ENCODE results near the gene GC.
"Not testable (repeated sequence)": the region's sequence is repeated elsewhere in the genome, so short reads cannot be mapped to it uniquely, and the experiment has no call there.

Gene GC

DNA sequence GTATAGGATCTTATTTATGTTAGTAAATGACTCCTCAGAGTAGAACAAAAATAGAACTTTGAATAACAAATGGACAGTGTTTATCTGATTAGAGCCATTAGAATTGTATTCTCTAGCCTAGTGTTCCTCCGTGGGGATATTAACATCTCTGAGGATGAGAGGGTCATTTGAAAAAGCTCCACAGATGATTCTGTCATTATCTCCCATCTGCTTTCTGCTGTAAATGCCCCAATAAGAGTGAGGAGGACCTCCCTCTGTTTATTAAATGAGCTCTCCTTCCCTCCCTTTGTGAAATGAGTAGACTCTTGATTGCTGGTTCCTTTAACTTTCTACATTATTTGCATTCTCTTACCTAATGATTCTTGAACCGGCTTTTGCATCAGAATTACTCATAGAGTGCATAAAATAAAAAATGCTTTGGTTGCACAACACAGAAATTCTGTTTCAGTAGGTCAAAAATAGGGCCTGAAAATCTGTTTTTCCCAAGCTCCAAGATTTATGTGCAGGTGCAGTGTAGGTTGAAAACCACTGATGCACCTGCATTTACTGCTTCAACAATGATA, 18.0 kb downstream of the GC start:
- no peak for DNase-seq

DNA sequence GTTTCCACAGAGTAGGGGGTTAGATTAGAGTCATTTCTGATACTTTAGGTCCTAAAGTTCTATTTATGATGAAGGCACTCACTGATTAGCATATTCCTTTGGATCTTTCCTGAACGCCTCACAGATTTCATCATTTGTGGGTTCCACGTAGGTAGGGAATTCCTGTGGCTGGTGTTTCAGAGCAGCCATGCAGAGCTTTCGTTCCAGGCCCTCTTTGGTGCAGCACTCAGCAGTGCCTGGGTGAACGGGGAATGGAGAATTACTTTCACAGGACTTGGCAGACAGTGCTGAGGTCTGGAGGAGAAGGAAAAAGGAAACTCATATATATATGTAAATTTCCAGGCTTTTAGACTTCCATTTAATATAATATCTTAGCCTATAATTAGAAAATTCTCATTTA, 18.5 kb downstream of the GC start:
- no peak for DNase-seq

DNA sequence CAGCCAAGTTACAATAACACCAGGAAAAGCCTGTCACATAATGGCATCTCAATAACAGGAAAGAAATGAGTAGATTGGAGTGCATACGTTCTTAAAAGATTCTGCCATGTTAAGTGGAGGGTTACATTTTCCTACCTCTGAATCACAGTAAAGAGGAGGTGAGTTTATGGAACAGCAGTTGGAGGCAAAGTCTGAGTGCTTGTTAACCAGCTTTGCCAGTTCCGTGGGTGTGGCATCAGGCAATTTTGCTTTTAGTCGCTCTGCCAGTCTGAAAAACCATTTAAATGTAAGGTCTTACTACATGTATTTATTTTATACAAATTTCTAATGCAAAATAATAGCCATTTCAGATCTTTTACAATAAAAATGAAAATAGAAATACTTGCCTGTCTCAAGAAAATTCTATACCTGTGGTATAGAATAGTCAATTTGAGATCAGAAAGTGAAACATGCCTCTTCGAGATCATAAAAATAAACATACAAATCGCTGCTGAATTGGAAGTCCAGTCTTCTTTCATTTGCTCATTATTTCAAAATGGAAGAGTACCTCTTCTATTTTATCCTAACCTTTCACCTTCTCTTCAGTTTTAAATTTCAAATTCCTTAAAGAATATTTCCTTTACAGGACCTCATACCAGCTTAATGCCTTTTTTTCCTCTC, 31.4 kb downstream of the GC start:
- no peak for DNase-seq

DNA sequence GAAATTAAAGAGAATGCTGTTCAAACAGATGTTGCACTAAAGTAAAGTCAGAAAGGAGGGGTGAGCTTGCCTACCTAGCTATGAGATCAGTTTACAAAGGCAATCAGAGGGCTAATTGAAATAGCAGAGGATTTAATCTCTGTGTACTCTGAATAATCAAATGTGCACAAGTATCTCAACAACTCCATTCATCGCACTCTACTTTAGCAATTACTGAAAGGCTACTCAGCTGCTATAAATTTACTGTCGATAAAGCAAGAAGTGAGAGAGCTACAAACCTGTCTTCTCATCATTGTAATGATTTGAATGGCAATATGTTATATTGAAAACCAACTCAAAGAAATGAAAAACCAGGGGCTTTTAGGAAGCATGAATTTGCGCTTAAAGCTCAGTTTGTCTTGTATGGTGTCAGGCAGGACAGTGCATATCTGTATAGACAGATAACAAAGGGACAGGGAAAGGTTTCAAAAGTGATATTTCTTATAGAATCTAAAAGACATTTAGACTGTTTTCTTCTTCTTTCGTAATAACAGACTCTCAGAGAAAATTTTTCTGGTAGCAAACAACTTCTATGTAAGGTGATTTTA, 34.8 kb downstream of the GC start:
- DNase-seq: no peak

DNA sequence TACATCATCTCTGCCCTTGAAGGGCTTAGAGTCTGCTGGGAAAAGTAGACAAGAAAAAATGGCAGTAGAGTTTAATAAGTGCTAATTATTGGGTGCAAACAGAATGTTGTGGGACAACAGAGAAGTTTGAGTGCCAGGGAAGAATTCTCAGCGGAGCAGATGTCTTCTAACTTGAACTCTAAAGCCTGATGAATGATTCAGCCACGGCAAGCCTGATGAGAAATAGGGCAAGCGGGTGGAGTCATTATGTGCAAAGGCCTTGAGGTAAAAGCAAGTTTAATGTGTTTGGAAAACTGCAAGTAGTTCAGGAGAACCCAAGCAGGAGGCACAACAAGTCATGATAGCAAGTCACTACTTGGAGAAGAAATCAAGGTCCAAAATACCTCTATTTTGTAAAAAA, 37.5 kb downstream of the GC start:
- no peak for DNase-seq

DNA sequence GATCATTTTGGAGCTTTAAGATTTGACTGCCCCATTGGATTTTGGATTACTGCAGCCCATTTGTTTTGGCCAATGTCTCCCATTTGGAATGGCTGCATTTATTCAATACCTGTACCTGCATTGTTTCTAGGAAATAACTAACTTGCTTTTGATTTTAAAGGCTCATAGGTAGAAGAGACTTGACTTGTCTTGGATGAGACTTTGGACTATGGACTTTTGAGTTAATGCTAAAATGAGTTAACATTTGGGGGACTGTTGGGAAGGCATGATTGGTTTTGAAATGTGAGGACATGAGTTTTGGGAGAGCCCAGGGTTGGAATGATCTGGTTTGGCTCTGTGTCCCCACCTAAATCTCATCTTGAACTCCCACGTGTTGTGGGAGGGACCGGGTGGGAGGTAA, 45.1 kb downstream of the GC start:
- not testable (repeated sequence) for DNase-seq

DNA sequence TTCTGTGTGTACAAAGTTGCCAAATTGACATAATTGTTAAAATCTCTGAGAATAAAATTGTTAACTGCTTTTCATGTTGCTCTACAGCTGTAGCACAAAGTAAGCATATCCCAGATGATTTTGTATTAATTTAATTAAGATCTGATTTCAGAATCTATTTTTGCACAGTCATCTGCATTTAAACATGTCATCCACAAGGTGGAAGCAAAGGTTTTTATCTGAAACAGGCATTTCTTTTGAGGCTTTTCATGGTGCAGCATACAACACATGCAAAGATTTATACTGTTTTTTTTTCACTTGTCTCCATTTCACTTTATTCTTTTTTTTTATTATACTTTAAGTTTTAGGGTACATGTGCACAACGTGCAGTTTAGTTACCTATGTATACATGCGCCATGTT, 51.2 kb downstream of the GC start:
- no peak for DNase-seq

DNA sequence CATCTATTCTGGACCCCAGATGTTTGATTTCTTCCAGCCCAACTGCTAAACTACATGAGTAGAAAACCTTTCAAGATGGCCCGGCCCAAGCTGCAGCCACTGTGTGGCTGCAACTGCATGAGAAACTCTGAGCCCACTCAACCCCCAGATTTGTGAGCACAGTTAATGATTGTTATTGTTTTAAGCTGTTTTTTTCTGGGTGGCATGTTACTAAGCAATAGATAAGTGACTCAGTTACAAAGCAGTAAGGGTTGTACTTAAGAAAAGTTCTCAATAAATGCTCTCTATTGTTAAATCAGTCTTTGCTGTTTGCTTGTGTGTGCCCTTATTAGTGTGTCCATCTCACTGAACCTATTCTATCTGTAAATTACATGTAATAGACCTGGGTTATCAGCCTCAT, 51.8 kb downstream of the GC start:
- no peak for DNase-seq

DNA sequence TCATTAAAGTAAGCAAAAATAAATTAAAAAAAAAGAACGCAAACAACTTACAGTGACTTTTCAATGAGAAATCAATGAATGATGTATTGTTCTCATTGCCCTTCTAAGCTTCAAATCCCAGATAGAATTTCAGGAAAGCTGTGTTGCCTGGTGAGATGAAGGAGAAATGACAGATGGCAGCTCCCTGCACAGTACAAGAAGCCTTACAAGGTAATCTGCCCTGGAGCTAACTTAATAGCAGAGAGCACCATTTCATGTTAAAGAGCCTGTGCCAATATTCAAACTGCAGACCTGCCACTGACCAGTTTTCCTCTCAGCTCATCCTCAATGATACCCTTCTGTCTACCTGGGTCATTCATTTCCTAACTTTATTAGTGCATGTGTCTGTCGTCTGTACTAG, 54.0 kb downstream of the GC start:
- DNase-seq: no peak

DNA sequence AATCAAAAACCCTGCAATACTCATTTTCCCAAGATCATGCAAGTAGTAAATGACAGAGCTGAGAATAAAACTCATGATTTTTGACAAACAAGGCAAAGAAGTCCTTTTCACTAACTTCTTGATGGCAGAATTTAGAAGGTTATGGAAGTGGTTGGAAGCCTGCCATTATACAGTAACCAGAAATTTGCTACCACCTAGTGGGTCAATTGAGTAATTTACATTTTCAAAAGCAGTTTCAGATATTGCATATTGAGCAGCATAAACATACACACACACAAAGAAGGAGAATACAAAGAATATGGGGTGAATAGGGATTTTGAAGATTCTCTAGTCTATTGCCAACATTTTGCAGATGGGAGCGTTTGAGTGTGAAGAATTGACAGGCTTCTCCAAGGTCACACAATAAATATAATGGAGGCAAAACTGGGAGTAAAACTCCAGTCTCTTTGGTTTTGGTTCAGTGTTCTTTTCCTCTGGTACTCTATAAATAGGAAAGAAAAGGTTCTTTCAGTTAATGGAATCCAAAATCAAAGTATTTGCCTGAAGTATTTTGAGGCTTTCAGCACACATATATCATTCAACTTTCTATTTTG, 70.2 kb downstream of the GC start:
- peak in 2 of 5 experiments; percentile 1 for DNase-seq

DNA sequence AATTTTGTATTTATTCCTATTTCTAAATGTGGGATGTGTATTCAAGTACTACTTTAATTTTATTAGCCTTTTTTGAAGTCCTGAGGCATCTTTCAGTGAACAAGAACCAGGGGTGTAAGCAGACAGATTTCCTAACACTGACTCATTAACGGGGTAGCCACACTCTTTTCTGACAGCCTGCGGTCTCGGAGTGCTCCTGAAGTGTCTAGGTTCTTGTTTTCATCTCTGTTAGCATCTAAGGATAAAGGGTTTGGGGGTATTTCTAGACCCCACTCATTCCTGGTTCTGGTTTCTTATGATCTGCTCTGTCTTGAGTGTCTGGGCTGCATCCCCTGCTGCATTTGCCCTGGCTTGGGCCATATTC, 71.9 kb downstream of the GC start:
- DNase-seq: no peak

DNA sequence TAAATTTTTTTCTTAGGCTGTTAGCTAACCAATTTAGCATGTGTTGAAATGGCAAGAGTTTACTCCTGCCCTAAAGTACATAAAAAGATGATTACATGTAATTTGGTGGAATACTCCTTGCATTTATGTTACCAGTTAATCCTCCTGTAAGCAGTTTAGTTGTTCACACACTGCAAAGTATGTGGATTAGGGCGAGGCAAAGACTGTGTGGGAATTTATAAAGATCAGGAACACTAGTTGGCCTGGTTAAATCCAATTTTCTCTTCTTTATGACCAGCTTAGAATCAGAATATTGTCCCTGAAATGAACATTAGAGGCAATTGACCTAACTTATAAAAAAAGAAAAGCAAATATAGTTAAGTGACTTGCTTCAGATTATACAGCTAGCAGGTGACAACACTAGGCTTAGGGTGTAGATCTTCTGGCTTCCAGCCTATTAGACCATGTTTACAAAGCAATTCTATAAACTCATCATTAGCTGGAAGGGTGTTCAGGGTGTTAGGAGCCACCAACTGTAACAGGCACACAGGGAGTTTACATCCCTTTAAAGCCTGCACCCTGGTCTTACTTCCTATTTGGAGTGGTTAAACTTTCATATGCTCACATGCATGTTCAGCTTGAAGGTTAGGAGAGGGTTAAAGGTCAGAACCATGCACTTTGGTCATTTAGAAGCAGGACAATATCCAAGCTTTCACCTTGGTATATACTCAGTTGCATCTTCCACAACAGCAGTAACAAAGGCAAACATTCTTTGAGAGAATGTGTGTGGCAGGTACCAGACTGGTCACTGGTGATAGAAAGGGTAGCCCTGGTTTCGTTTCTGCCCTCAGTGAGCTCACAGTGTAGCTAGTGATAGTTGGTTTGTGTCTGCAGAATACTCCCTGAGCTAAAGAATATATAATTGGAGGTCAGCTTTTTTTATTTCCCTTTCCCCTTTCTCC, 72.6 kb downstream of the GC start:
- DNase-seq: no peak

DNA sequence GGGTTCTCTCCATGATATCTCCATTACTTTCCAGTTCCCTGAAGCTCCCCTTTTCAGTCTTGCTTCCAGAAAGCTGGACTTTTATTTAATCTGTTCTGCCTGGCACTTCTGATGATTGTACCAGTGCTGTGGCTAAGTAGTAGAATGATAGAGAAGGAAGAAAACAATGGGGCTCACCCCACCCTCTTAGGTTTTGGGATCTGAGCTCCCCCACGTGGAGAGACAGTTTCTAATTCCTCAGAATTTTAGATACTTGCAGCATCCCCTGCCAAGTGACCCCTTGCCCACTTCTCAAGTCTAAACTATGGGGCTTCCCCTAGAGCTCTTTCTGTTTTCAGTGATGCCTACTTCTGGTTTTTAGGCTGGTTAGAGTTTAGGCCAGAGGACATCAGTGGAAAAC, 73.9 kb downstream of the GC start:
- no peak for DNase-seq

DNA sequence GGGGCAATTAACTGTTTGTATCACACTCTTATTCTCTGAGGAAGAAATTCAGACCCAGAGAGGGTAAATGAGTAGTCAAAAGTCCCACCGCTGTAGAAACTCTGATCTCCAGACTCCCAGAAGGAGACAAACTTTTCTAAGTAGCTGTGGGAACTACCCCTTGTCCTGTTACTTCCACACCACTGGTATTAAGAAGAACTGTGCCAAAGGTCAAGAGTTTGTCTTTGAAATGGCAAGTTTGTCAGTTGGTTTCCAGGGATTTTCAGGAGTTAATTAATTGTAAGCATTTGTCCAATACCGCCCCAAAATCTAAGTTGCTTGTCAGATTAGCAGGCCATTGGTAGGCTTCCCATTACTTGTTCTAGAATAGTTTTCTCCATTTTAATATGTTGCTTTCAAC, 85.7 kb downstream of the GC start:
- no peak for DNase-seq

DNA sequence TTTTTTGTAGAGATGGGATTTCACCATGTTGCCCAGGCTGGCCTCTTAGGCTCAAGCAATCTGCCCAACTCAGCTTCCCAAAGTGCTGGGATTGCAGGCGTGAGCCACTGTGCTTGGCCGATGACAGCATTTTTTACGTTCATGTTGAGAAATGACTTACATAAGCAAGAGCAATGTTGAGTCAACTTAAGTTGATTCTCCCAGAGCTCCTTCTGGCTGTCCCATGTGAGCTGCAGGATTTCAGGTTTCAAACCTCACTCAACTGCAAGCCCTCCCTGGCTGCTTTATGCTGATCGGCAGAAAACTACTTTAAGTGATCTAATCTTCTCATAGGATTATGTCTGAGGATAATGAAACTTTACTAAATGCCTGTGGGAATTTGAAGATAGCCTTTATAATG, 86.8 kb downstream of the GC start:
- DNase-seq: no peak

DNA sequence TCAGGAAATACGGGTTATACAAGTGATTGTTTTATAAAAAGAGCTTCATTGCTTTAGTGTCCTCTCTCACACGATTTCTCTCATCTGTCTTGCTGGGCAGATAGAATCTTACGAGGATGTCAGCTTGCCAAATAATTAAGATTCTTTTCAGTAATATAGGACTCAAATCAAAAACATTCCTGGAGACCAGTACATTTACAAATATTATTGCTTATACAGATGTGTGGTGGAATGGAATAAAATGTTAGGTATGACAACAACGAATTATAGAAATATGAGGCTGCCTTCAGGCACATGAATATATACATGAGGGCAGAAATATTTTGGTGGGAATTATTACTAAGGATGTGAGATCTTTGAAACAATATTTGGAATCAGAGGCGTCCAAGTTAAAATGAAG, 88.9 kb downstream of the GC start:
- DNase-seq: no peak

DNA sequence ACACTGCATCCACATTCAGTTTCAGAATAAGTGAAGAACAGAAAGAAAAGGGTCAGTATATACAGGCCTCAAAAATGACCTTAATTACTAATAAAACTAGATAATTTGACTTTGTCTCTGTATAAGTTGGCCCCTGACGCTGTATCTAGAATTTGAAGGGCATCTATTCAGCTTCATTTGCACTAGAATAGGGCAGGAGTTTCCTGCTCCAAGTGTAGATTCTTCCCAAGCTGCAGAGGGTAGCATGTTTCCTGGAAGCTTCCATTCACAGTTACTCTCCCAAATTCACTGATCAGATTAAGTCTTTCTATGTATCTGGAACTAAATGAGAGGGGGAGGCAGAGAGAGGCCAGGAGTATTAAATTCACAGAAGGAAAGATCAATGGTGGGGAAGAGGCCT, 90.9 kb downstream of the GC start:
- no peak for DNase-seq

DNA sequence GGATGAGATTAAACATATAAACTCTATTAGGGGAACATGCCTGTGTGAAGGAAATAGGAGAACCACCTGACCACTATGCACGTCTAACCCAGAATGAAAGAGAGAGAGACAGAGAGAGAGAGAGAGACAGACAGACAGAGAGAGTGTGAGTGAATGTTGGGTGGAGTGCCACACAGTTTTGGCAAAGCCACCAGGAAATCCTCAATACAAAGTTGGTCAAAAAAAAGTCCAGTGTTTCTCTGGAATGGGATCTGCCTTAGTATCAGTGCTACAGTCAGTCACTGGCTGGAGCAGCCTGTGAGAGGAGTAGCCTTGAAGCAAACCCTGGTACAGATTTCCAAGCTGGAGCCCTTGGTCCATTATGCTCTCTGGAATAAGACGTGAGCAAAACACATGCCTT, 91.7 kb downstream of the GC start:
- DNase-seq: no peak

Data from T-helper 2 cell (primary cell).